LoVo (cell line): ENCODE data around the gene RREB1.

Experiments
- DNase-seq: peaks from one replicate; pipeline ENCODE4 v3.0.0-alpha.2; 2016; ENCODE audit warnings: low spot score

RREB1 gene

DNA sequence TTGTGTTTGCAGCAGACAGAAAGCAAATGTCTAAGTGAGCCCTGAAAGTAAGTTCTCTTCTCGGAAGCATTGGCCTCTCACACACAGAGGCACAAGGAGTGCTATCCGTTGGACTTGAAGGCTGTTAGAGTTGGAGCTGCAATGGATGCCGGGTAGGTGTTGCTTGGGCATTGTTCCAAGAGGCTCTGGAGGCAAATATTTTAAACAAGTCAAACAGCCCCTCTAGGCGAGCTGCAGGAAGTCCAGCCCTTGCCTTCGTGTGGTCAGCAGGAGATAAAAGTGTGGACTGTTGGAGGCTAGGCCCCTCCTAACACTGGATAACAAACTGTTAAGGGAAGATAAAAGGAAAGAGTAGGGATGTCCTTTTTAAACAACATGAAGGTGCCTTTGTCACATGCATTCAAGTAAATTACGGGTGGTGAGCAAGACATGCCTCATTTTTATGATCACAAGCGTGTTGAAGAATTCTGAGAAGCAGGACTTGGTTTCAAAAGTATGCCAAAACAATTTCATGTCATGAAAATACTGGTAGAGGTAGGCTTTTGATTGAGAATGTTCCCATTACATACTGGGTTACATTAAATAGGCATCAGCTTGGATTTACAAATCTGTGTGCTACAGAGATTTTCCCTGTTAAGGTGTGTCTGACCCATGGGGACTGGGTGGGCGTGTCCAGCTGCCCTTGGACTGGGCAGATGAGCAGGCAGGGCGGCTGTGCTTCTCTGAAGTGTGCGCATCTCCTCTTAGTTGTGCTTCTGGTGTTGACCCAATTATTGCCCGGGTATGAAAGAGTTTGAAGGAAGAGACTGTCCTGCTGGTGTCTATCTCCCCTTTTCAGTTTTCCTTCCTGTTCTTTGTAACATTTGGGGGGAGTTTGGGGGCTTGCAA is 57.5 kb downstream of the RREB1 start:
- no peak for DNase-seq

DNA sequence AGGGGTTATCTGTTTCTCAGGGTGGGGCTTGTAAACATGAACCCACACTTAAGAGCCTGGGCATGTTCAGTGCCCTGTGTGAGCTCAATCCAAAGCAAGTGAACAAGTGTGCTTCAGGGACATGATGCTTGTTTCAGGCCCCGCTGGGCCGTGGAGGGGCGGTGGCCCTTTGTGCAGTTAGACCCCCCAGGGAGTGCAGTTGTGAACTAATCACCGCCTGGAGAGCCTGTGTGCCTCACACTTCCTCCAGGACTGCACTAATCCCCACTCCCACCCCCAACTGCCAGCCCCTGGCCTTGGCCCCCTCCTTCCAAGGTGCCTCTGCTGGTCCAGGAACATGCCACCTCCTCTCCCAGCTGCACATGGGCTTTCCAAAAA is 58.1 kb downstream of the RREB1 start:
- DNase-seq, result no peak

DNA sequence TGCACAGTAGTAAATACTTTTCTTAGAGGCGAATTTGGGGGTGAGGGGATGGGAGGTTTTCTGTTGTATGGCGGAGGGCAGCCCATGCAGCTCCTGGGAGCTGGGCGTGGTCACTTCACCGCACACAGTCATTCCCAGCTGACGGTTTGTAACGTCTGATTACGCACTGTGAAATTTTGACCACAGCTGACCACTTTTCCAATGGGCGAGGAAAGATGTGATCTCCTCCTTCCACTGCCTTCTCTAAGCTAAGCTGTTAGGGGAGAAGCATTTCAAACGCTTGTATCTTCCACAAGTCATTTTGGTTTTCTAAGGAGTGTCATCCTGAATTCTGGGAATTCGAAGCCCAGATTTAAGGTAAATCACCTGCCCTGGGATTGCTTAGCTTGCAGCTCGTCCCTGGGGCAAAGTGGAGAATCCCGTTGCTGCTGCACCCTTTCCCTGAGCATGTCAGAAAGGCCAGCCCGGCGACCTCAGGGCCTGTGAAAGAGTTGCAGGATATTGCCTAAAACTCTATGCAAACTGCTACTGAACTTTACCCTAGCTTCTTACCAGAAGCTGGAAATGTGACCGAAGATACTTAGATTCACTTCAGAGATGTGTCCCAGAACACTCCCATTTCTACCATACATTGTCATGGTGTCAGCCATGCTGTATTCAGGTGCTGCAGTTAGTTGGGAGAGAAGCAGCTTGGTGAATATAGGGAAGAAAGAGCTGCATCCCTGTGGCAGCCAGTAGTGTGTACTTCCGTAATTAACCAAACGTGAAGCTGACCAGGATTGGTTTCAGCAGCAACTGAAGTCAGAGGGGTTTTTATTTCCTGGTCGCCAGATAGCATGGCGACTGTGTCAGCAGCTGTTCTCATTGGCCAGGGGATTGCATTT is 58.9 kb downstream of the RREB1 start:
- no peak for DNase-seq

DNA sequence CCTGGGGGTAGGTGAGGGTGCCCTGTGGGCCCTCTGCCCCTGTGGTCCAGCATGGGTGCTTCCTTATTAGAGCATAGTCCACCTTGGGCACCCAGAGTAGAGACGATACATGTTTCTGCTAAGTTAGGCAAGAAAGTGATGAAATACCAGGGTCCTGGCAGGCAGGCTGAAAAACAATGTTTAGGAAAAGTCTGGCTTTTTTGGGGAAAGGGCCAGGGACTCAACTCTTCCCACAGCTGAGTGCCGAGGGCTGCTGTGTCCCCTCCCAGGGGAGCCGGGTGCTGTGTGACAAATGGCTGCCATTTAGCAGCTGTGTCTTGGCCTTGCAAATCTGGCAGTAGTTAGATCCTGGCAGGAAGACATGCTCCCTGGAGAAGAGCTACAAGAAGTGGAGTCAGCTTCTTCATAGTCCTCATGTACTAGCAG is 61.5 kb downstream of the RREB1 start:
- no peak for DNase-seq

DNA sequence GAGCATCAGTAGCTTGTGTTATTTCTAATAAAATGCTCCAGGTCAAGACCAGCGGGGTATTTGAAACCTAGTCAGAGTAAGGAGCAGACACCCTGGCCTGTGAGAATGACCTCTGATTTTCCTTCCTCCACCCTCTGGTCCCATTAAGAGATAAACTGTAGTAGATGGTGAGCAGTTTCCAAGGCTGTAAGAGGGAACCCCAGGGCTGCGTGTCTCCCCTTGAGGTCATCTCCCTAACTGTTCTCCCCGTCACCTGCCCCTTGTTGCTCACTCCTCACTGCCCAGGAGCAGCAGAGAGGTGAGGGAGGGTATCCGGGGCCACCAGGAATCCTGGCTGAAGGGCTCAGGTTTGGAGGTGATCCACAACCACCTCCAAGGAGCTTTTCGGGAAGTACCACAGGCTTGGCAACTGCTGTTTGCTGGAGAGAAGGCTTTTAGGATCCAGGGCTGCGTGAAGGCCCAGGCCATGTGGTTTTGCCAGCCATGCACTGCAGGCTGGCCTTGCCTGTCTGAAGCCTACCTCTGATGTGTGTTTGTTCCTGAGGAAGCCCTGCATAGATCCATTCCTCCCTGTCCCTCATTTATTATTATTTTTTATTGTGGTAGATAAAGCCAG is 62.5 kb downstream of the RREB1 start:
- DNase-seq, result no peak

DNA sequence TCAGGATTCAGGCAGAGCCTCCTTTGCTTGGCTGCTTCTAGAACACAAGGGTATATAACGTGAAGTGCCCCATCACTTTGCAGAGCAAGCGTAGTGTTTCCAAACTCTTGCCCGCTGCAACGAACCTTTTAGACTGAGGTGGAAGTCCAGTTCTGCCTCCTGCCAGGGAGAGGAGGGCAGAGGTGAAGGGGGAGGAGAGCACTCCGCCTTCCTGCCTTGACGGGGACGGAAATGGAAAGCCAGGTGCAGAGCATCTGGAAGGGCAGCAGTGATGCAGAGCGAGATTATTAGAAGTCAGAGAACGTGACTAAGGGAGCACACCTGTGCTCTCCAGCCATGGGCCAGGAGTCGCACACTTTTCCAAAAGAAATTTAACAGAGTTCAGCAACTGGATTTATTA is 63.4 kb downstream of the RREB1 start:
- DNase-seq, result no peak

DNA sequence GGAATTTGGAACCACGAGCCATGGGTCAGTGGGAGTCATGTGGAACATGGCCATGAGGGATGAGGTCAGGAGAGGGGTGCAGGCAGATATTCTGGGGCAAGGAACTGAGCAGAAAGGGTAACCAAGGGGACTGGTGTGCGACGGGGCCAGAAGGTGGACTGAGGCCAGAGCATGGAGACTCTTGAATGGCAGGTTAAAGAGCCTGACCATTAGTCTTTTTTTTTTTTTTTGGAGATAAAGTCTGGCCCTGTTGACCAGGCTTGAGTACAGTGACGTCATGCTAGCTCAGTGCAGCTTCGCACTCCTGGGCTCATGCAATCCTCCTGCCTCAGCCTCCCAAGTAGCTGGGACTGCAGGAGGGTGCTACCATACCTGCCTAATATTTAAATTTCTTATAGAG is 64.0 kb downstream of the RREB1 start:
- DNase-seq, result no peak

DNA sequence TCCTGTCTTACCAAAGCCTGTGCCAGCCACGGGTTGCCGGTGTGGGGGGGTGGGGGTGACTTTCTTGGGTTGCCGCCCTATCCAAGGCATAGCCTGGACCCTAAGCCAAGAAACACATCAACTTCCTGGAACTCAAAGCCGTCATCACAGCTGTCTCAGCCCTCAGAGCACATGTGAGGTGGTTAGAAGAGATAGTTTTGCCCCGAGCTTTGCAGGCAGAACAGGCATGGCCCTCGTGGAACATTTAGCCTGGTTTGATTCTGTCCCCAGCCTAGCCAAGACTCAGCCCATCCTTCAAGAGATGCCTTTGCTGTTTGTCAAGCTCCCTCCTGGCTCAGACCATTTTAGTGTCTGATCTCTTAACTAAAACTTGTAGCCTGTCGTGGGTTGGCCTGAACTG is 64.9 kb downstream of the RREB1 start:
- DNase-seq, result no peak

DNA sequence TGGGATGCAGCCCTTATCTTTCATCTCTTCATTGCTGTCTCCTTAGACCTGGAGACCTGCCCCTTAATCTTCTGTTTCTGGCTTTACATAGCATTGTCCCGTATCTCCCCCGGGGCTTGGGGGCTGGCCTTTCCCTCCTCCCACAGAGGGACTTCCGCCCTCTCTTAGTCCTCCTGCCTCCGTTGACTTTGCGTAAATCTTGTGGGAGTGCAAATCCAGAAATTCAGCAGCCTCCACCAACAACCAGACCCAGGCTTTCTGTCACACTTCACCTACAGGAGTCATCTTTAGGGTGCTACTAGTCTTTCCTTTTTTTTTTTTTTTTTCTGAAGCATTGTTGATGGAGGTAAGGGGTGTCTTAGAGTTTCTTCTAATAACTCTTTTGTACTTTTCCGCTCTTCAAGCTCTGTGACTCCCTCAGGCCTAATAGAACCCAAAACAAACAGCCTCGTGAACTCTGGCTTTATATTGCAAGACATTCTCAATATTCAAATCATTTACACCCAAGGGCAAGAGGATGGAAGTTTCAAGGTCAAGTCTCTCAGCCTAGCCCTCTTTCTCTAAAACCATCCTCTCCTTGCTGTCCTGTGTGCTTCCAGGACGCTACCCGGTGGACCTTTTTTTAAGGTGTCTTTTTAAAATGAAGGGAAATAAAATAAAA is 66.2 kb downstream of the RREB1 start:
- DNase-seq, result no peak

DNA sequence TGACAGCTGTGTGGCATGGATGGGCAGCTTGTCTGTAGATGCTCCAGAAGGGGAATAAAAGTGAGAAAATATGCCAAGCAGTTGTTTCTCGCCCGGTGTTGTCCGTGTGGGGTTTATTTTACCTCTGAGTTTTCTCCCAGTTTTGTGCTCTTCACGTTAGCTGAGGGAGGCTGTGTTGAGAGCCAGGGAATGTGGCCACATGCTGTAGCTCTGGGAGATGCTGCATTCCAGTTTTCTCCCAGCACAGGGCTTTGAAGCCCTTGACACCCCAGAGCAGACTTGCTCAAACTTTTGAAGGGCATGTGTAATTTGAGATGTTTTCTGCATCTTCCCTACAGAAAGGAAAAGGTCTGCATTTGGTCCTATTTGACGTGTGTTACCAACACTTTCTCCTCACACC is 67.7 kb downstream of the RREB1 start:
- DNase-seq, result no peak

DNA sequence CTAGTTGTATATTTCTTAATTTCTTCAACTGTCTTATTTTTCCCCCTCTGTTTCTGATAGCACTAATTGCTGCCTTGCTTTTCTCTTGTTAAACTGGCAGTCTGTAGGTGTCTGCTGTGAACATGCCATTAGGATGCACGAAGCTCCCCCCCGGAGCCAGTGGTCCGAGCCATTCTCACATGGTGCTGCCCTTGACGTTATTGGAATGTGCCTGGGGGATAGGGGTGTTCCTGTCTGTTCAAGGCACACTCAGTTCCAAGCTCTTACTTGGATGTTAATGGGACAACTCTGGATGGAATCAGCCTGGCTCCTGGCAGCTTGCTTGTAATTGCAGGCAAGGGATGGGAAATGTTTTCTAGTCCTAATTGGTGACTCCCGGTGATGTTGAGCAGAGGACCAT is 68.4 kb downstream of the RREB1 start:
- no peak for DNase-seq

DNA sequence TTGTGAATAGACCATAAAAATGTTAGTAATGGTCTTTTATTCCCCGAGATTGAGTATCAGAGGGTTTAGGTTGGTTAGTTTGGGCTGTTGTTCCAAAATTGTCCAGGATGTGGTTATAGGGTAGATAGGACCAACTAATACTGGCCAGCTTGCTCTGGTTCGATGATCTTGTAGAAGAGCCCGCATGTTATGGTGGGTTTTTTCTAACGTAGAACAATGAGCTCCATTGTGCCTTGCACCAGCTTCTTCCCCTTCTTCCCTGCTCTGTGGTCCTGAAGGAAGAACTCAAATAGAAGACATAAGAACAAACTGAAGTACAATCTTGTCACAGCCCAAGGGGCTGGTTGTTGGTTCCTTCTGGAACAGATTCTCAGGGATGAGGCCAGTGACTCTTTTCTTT is 70.5 kb downstream of the RREB1 start:
- no peak for DNase-seq

DNA sequence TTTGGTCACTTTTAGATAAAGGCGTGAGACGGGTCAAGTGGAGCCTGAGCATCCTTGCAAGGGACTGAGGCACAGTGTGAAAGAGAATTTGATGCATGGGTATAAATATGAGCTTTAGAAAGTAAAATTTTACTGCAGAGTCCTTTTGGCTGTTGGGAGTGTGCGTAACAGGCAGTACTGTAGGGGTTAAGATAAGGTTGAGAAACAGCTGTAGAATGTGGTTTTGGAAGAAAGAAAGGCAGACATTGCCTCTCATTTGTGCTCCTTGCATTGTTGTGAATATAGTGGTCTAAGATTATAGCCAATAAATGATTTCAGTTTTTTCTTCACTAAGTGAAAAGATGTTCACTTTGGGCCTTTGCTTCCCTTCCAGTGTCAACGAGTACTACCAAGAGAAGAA is 73.0 kb downstream of the RREB1 start:
- no peak for DNase-seq

DNA sequence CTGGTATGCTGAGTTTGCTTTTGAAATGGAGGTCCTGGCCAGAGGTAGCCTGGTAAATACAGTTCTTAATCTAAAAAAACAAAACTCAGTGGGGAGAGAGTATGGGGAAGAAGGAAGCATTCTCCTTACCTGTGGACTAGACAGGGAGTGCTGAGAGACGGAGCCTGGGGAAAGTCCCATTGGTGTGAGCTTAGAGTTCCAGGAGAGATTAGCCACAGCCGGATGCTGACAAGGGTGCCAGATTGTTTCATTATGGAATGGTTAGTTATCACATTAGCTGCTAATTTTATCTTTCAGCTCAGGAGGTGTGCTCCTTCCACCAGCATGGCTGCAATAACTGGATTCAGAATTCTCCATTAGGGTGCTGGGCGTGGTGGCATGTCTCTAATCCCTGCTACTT is 75.9 kb downstream of the RREB1 start:
- DNase-seq, result no peak

DNA sequence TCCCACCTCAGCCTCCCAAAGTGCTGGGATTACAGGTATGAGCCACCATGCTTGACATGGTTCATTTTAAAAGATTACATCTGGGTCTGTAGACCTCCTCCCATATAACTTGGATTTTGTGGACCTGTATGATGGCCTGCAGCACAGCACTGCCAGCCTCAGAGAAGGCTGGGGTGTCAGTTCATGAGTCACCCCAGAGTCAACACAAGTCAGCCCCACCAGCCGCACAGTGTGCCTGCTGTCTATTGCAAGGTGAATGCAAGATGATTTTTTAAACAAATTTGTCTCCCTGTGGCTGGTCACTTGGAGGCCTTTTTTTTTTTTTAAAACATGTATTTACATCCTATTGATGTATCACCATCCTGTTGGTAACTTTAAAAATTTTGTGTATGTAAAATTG is 76.7 kb downstream of the RREB1 start:
- no peak for DNase-seq

DNA sequence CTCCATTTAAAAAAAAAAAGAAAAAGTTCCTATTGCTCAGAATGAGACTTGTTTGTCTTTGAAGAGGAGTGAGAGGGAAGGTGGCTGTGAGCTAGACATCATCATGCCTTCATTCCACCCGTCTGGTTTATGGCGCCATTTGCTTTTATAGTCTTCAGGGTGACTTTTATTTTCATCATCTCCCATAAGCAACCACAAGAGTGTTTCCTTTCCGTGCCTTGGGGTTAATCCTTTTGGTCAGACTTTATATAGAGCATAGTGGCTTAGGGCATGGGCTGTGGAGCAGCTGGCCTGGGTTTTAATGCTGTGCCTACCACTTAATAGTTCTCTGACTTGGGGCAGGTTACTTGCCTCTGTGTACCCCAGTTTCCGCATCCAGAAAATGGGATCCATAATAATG is 77.8 kb downstream of the RREB1 start:
- no peak for DNase-seq

DNA sequence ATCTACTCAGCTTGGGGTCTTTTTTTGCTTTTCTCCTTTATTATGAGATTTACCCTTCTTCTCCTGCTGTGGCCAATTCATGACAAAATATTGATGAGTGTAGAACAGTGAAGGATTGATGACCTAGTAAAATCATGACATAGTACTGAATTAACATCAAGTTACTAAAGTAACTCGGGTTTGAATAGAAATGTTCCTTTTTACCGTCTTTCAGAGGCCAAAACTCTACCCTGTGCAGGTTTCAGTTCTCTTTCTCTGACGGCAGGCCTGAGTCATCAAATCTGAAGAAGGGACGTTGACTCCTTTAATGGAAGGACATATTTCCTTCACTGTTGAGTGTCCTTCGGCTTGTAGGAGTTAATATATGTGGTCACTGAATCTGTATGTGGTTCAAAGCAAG is 80.7 kb downstream of the RREB1 start:
- DNase-seq, result no peak

DNA sequence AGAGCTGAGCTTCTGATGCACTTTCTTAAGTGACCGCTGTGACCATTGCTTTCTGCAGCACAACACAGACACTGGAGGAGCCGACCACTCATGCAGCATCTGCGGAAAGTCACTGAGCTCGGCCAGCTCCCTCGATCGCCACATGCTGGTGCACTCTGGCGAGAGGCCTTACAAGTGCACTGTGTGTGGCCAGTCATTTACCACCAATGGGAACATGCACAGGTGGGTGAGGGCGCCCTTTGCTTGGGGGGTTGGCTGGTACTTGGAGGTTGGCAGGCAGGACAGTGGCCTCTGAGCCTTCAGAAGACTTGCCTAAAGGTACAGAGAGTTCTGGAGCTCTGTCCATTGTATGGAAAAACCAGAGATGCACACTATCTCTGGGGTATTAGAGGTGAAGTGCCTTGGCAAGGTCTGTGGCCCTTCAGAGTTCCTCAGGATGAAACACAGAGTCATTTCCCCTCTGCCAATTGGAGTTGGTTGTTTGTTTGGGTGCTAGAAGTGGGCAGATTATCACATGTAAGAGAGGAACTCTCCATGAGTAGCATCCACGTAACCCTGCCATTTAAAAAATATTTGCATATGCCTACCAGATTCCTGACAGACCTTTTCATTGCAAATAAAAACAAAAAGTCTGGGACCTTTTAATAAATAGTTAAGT is 81.5 kb downstream of the RREB1 start:
- DNase-seq, result no peak

DNA sequence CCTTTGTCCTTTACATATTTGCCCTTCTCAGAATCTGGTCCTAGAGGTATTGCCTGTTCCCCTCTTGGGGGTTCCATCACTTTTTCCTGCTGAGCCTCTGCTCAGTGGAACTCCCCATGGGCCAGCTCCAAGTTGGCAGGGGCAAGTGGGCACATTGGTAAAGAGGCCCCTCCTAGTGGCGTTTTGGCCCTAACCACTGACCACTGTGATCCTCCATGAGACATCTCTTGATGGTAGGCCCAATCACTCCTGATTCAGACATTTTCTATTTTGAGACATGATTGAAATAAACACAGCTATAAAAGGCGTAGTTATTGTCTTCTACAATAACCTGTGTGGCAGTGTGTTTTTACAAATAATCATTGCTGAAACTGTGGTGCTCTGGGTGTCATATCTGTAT is 83.0 kb downstream of the RREB1 start:
- no peak for DNase-seq

DNA sequence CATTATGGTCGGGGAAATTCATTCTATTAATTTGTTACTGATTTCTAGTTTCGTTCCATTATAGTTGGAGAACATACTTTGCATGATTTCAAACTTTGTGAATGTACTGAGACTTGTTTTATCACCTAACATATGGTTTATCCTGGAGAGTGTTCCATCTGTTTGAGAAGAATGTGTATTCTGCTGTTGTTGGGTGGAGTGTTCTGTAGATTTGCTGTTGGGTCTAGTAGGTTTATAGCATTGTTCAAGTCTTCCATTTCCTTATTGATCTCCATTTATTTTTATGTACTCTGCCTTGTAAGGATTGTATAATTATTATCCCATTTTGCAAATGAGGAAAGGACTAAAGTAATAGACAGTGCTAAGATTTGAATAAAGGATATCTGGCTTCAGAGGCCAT is 85.4 kb downstream of the RREB1 start:
- DNase-seq, result no peak

DNA sequence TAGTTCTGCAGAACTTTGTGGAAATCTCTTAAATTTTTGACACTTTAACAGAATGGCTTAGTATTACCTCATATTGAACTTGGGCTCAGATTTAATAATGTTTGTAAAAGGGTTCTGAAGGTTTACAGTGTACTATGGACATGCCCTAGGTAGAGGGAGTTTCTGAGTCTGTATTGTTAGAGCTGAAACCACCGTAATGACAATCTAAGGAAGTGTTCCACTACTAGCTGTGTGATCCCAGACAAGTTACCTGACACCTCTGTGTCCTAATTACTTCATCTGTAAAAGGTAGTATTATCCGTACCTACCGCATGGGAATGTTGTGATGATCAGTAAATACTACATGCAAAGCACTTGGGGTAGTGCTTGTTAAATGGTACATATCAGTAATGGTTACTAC is 86.9 kb downstream of the RREB1 start:
- DNase-seq, result no peak
